Endothelial cell of umbilical vein (primary cell): ENCODE results near the gene BHLHA15. TPM values are rescaled to one million over a fixed set of nuclear protein-coding genes. Genes with fewer than 3 reads are reported as not detected.

Experiments
- BruUV-seq: library from RNA; stranded (reverse); fragments of 400-500 nt; replicated peaks from 2 replicates; lab custom pipeline; 2021; lab: Mats Ljungman, UMichigan
- CTCF ChIA-PET: fragments of 300-600, 350-600 bp; sonication (Branson Sonifier 250); formaldehyde crosslinking; loops from one replicate; lab custom pipeline; 2021; ENCODE audit warnings: antibody characterized with exemption, inconsistent platforms; lab: Charles Lee
- POLR2A ChIA-PET: fragments of 300-600, 350-600 bp; sonication (Branson Sonifier 250); formaldehyde crosslinking; loops from one replicate; lab custom pipeline; 2021; ENCODE audit warnings: antibody characterized with exemption, inconsistent platforms; lab: Charles Lee
- DNase-seq: peaks from one replicate; pipeline ENCODE4 v3.0.0-alpha.2; 2011; ENCODE audit warnings: low read depth, low spot score
- FAIRE-seq: peaks from 2 replicates; lab custom pipeline; 2011; peaks lifted over from hg19 to GRCh38; lab: Jason Lieb, UNC
- H2AFZ ChIP-seq: 2 replicates; pipeline ENCODE4 v1.6.0; 2012; ENCODE audit warnings: low read depth, low read length, control low read depth, inconsistent platforms
- H3K27ac ChIP-seq: 2 replicates; pipeline ENCODE4 v1.5.1; 2011; ENCODE audit warnings: low read depth, mild to moderate bottlenecking, control low read depth, low read length, moderate library complexity; ENCODE audit not compliant: insufficient read depth
- H3K27me3 ChIP-seq, 2 experiments: 2 replicates each; pipeline versions ENCODE4 v1.6.0 to v1.6.1; 2011; ENCODE audit warnings: low read length in 2 of 2, mixed read lengths in 1 of 2; ENCODE audit not compliant: control insufficient read depth in 2 of 2, insufficient read depth in 2 of 2
- H3K36me3 ChIP-seq, 2 experiments: 2 replicates in 1 of 2; 3 replicates in 1 of 2; pipeline ENCODE4 v1.5.1; 2011; ENCODE audit warnings: low read length in 2 of 2, mild to moderate bottlenecking in 1 of 2, moderate library complexity in 1 of 2; ENCODE audit not compliant: control insufficient read depth in 2 of 2, insufficient read depth in 2 of 2; ENCODE audit errors: extremely low read depth in 1 of 2
- H3K4me1 ChIP-seq: 3 replicates; pipeline ENCODE4 v1.5.1; 2011; ENCODE audit warnings: mild to moderate bottlenecking, low read length; ENCODE audit not compliant: control insufficient read depth, insufficient read depth; ENCODE audit errors: extremely low read depth
- H3K4me2 ChIP-seq: 2 replicates; pipeline ENCODE4 v1.6.1; 2011; ENCODE audit warnings: low read length, control low read depth, mixed read lengths; ENCODE audit not compliant: insufficient read depth
- H3K4me3 ChIP-seq, 3 experiments: fragments of 200-600 bp in 1 of 3; sonication (generic), shearing (Covaris generic) in 1 of 3; replicated peaks in 1 of 3; 2 replicates each; pipeline ENCODE4 v1.5.1; 2011 to 2016; ENCODE audit warnings: control low read depth in 3 of 3, low read length in 3 of 3, mild to moderate bottlenecking in 2 of 3, inconsistent platforms in 1 of 3, low read depth in 1 of 3, moderate library complexity in 1 of 3; ENCODE audit not compliant: insufficient read depth in 1 of 3
- H3K79me2 ChIP-seq: 2 replicates; pipeline ENCODE4 v1.6.0; 2012; ENCODE audit warnings: low read length, inconsistent platforms; ENCODE audit not compliant: control insufficient read depth, insufficient read depth
- H3K9ac ChIP-seq: replicated peaks from 2 replicates; pipeline ENCODE3; 2011; ENCODE audit warnings: low read length, control low read depth; ENCODE audit not compliant: insufficient read depth; ENCODE audit errors: extremely low read depth
- H3K9me1 ChIP-seq: replicated peaks from 3 replicates; pipeline ENCODE4 v1.6.0; 2011; ENCODE audit warnings: mild to moderate bottlenecking, low read length; ENCODE audit not compliant: control insufficient read depth, insufficient read depth; ENCODE audit errors: extremely low read depth
- H3K9me3 ChIP-seq: replicated peaks from 2 replicates; pipeline ENCODE4 v1.5.1; 2012; ENCODE audit warnings: low read length, inconsistent platforms; ENCODE audit not compliant: control insufficient read depth, insufficient read depth
- H4K20me1 ChIP-seq: replicated peaks from 2 replicates; pipeline ENCODE3; 2011; ENCODE audit warnings: mild to moderate bottlenecking, low read length; ENCODE audit not compliant: control insufficient read depth, insufficient read depth; ENCODE audit errors: extremely low read depth
- CTCF ChIP-seq, 2 donors: IDR thresholded peaks; 1 replicate in 1 of 2; 2 replicates in 1 of 2; pipeline ENCODE4 v1.5.1; 2011; ENCODE audit warnings: low read length in 2 of 2, mild to moderate bottlenecking in 2 of 2, moderate library complexity in 2 of 2, control low read depth in 1 of 2, inconsistent platforms in 1 of 2, low read depth in 1 of 2; ENCODE audit not compliant: insufficient read depth in 1 of 2; ENCODE audit errors: extremely low read depth in 1 of 2
- JUN ChIP-seq: IDR thresholded peaks from 2 replicates; pipeline ENCODE4 v1.6.1; 2011; ENCODE audit warnings: borderline replicate concordance, low read depth; ENCODE audit not compliant: insufficient read length, insufficient read depth
- MYC ChIP-seq: IDR thresholded peaks from one replicate; pipeline ENCODE4 v1.6.1; 2011; ENCODE audit warnings: mild to moderate bottlenecking, low read depth, low read length
- POLR2A ChIP-seq: IDR thresholded peaks from 2 replicates; pipeline ENCODE4 v1.6.1; 2012; ENCODE audit warnings: low read depth, mild to moderate bottlenecking, control low read depth, low read length
- POLR2AphosphoS5 ChIP-seq: IDR thresholded peaks from 2 replicates; pipeline ENCODE4 v1.6.1; 2012; ENCODE audit warnings: low read depth, mild to moderate bottlenecking, control low read depth, low read length, moderate library complexity; ENCODE audit not compliant: insufficient read depth
- dilution Hi-C: fragments of 300-500 bp; cut with MboI; formaldehyde crosslinking; loops from one replicate; pipeline ENCODE4 v1.15.0; 2019; ENCODE audit warnings: low sequenced_read_pairs; ENCODE audit not compliant: extremely low pct_ligation_motif_present
- intact Hi-C: fragments of 100-400 bp; cut with micrococcal nuclease; formaldehyde crosslinking; loops from one replicate; pipeline ENCODE4 v1.10.0; 2022
- polyA plus RNA-seq, 4 experiments: library from polyadenylated mRNA; depleted of rRNA in 3 of 4; stranded (reverse) in 3 of 4; unstranded in 1 of 4; fragments of >200 nt; gene quantifications; 2 replicates each; pipeline versions ENCODE4 v1.2.1 to v1.2.3, GENCODE V29; 2011 to 2012; ENCODE audit warnings: missing spikeins in 1 of 4
- total RNA-seq: library from RNA; stranded (reverse); gene quantifications from 2 replicates; pipeline ENCODE4 v1.2.3, GENCODE V29; 2021

BHLHA15 gene
- total and polyA plus RNA-seq, 2 donors (not counting 3 experiments of a cell fraction or from before 2014, with no cell fraction given) = 0.81 to 1.2 TPM

GRCh38 chr7:98212532-98213041 is 1.3 kb downstream of the BHLHA15 start:
- Histone ChIP-seq H3K4me2 (no peak overlapping the region), H3K4me3 (no peak overlapping the region), H3K4me1 (no peaks in the 10 kb centered on the region), H3K79me2 (no peaks in the 10 kb centered on the region), H2AFZ (no peak overlapping the region), H3K9me1 (no peaks in the 10 kb centered on the region), H3K27ac (no peak overlapping the region), H3K27me3 (no peaks in the 10 kb centered on the region), H3K36me3 (peaks cover 2 to 12% of the 10 kb centered on the region in 2 experiments), H3K9ac (no peak overlapping the region), H4K20me1 (no peaks in the 10 kb centered on the region), H3K9me3 (no peaks in the 10 kb centered on the region)
- FAIRE-seq = no peak
- BruUV-seq = no TSS peak
- intact Hi-C loops = no loop called here
- ChIA-PET POLR2A (no interaction called here), CTCF (interaction anchor here (1.2 to 2.4 kb wide), 2 partner anchors 44 to 191 kb away, joined by 5 to 8 read pairs; no protein-coding TSS in a partner anchor)
- dilution Hi-C loops = no loop called here
- TF ChIP-seq POLR2AphosphoS5 (peak; percentile 16), CTCF (IDR thresholded peaks at IDR 0.05; ENCODE audit: extremely low read depth in 1 of 2, insufficient read depth in 1 of 2, low read depth in 1 of 2, low read length in 2 of 2) (no peak), MYC (no peak)
- DNase-seq = no peak

DNA sequence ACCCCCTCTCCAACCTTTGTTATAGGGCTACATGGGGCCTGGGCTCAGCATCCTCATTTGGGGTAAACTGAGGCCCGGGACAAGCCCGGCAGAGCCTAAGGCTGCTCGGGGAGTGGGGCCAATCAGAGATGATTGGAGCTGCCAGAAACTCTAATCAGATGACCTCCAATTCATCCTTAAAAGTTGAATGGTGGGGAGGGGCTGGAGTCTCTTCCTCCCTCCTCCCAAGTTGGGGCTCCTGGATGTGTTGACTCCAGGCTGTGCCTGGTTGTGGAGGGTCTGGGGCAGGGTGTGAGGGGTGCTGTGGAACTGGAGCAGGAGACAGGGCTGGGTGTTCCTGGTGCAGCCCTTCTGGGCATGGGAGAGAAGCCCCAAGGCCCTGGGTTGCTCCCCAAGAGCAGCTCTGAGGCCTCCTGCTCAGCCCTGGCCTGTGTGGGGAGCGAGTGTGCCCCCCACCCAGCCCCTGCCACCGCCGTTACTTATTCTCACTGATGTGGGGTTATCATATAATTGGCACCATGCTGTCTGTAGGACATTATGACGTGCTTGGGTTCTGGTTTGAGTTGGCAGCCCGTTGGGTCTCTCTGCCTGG is 2.2 kb downstream of the BHLHA15 start:
- intact Hi-C loops = no loop called here
- dilution Hi-C loops = no loop called here

More for the DNA sequence above, 2.2 kb downstream of the BHLHA15 start:
- ChIA-PET POLR2A (no interaction called here), CTCF (interaction anchor here (1.0 to 2.4 kb wide), 2 partner anchors 45 to 192 kb away, joined by 3 to 8 read pairs; no protein-coding TSS in a partner anchor)
- Histone ChIP-seq H3K27me3 (no peaks in the 10 kb centered on the region), H3K4me1 (peaks cover 2% of the 10 kb centered on the region), H3K36me3 (peaks cover 2 to 15% of the 10 kb centered on the region in 2 experiments), H3K79me2 (no peaks in the 10 kb centered on the region), H3K27ac (no peak overlapping the region), H3K9me1 (no peaks in the 10 kb centered on the region), H4K20me1 (no peaks in the 10 kb centered on the region), H3K4me2 (no peak overlapping the region), H2AFZ (no peak overlapping the region), H3K9ac (no peak overlapping the region), H3K9me3 (no peaks in the 10 kb centered on the region), H3K4me3 (no peak overlapping the region)
- BruUV-seq = no TSS peak
- no peak for DNase-seq
- TF ChIP-seq MYC = no peak
- no peak for TF ChIP-seq JUN
- TF ChIP-seq POLR2A = peak; percentile 20
- FAIRE-seq = no peak
